NAMALWA (cell line): Measurements from ENCODE around the gene WBP2NL.

Experiments used
- DNase-seq: peaks from one replicate; pipeline ENCODE4 v3.0.0-alpha.2; 2015; ENCODE audit warnings: low spot score

The WBP2NL gene

GRCh38 chr22:42072606-42073330, 74.2 kb downstream of the WBP2NL start:
- DNase-seq = peak; percentile 29

GRCh38 chr22:42073621-42074041, 75.0 kb downstream of the WBP2NL start:
- no peak for DNase-seq

- DNase-seq = no peak
Observed at GRCh38 chr22:42074132-42074811, 75.7 kb downstream of the WBP2NL start, which contains the start of gene PHETA2. Gene PHETA2 (plus strand): TSS chr22:42074248. CDS start chr22:42077294, 3,046 bp downstream.

- no peak for DNase-seq
Observed at GRCh38 chr22:42074846-42075676, 76.5 kb downstream of the WBP2NL start.

- DNase-seq = no peak
Observed at GRCh38 chr22:42076764-42077485, 78.3 kb downstream of the WBP2NL start.

GRCh38 chr22:42077486-42078125, 79.0 kb downstream of the WBP2NL start:
- DNase-seq = no peak
